A549 (cell line): ENCODE data around the gene RCBTB2. TPM values are rescaled to one million over a fixed set of nuclear protein-coding genes. Genes with fewer than 3 reads are reported as not detected.

Experiments
- ATAC-seq, 2 experiments: fragments of 200-7000 bp in 1 of 2; fragments of >200 bp in 1 of 2; cut with Nextera tagmentation in 1 of 2; cut with Tn5 transposase in 1 of 2; 3 replicates each; pipeline versions ENCODE4 v1.8.0 to v1.9.1; 2018 to 2020; ENCODE audit warnings: mild to moderate bottlenecking in 1 of 2, moderate library complexity in 1 of 2
- CTCF ChIA-PET: fragments of 300-600 bp; sonication (Branson Sonifier 250); formaldehyde crosslinking; extraction: SDS; loops from one replicate; lab custom pipeline; 2021; ENCODE audit warnings: antibody characterized with exemption, inconsistent platforms; lab: Yijun Ruan, JAX
- POLR2A ChIA-PET: fragments of 350-600 bp; formaldehyde crosslinking; extraction: SDS; loops from one replicate; lab custom pipeline; 2021; ENCODE audit warnings: antibody characterized with exemption, inconsistent platforms; lab: Yijun Ruan, JAX
- DNase-seq, 2 experiments: peaks; one replicate each; pipeline versions ENCODE4 v3.0.0 to v3.0.0-alpha.2; 2011 to 2016; ENCODE audit warnings: low read depth in 1 of 2, low spot score in 1 of 2
- FAIRE-seq: peaks from 2 replicates; lab custom pipeline; 2011; peaks lifted over from hg19 to GRCh38; lab: Jason Lieb, UNC
- H3K27ac ChIP-seq, 2 experiments: fragments of >200 bp; sonication (Bioruptor Twin); formaldehyde crosslinking; 3 replicates each; pipeline ENCODE4 v1.5.1; 2016 to 2017
- H3K4me1 ChIP-seq: fragments of >200 bp; sonication (Bioruptor Twin); formaldehyde crosslinking; 3 replicates; pipeline ENCODE4 v1.6.1; 2016
- H3K4me2 ChIP-seq: fragments of >200 bp; sonication (Bioruptor Twin); formaldehyde crosslinking; 3 replicates; pipeline ENCODE4 v1.6.1; 2016
- H3K4me3 ChIP-seq: fragments of >200 bp; sonication (Bioruptor Twin); formaldehyde crosslinking; 3 replicates; pipeline ENCODE4 v1.5.1; 2016
- H3K9me3 ChIP-seq: fragments of >200 bp; sonication (Bioruptor Twin); formaldehyde crosslinking; 3 replicates; pipeline ENCODE4 v1.6.1; 2016
- ATOH8 ChIP-seq: fragments of 250-450 bp; sonication (Bioruptor Pico); IDR thresholded peaks from 2 replicates; pipeline ENCODE4 v1.5.0; 2020; ENCODE audit warnings: low read depth, mild to moderate bottlenecking, moderate library complexity
- BCL3 ChIP-seq: fragments of >200 bp; sonication (Bioruptor Twin); formaldehyde crosslinking; IDR thresholded peaks from 3 replicates; pipeline ENCODE4 v1.6.1; 2016
- CBX8 ChIP-seq: fragments of 200-600 bp; sonication (generic); IDR thresholded peaks from 2 replicates; pipeline ENCODE4 v1.6.1; 2016
- CEBPB ChIP-seq, 2 experiments: fragments of >200 bp in 1 of 2; sonication (Bioruptor Twin) in 1 of 2; formaldehyde crosslinking in 1 of 2; IDR thresholded peaks; 2 replicates each; pipeline ENCODE4 v1.6.1; 2012 to 2016
- CHD2 ChIP-seq: fragments of 150-350 bp; IDR thresholded peaks from 2 replicates; pipeline ENCODE4 v1.6.1; 2014; ENCODE audit warnings: low read length; ENCODE audit not compliant: partially characterized antibody
- CHD4 ChIP-seq: fragments of 200-600 bp; sonication (generic); IDR thresholded peaks from 2 replicates; pipeline ENCODE4 v1.6.1; 2016; ENCODE audit warnings: antibody characterized with exemption, mild to moderate bottlenecking, borderline replicate concordance
- EHMT2 ChIP-seq: fragments of 200-600 bp; sonication (generic); IDR thresholded peaks from 2 replicates; pipeline ENCODE4 v1.6.1; 2016; ENCODE audit warnings: antibody characterized with exemption, low read depth, mild to moderate bottlenecking, moderate library complexity
- ESRRA ChIP-seq: fragments of 150-350 bp; IDR thresholded peaks from 2 replicates; pipeline ENCODE4 v1.6.1; 2014; ENCODE audit warnings: mild to moderate bottlenecking, low read length, borderline replicate concordance
- HMGXB4 ChIP-seq: fragments of 250-450 bp; sonication (Bioruptor Pico); IDR thresholded peaks from 2 replicates; pipeline ENCODE4 v1.5.0; 2021; ENCODE audit warnings: mild to moderate bottlenecking, moderate library complexity, borderline replicate concordance
- HOXB5 ChIP-seq: fragments of 250-450 bp; sonication (Bioruptor Pico); IDR thresholded peaks from 2 replicates; pipeline ENCODE4 v1.5.0; 2020; ENCODE audit warnings: mild to moderate bottlenecking, moderate library complexity
- KDM1A ChIP-seq: fragments of 200-600 bp; sonication (generic); IDR thresholded peaks from 2 replicates; pipeline ENCODE4 v1.6.1; 2016; ENCODE audit warnings: low read depth, mild to moderate bottlenecking
- MYC ChIP-seq: IDR thresholded peaks from 2 replicates; pipeline ENCODE4 v1.6.1; 2012; ENCODE audit warnings: mild to moderate bottlenecking, inconsistent platforms, low read length, improper control_type of control experiment, borderline replicate concordance
- NFE2L2 ChIP-seq: fragments of 150-350 bp; conservative IDR thresholded peaks from 2 replicates; pipeline ENCODE4 v1.6.1; 2014; ENCODE audit warnings: low read length
- NR3C1 ChIP-seq: fragments of >200 bp; sonication (Bioruptor Twin); formaldehyde crosslinking; IDR thresholded peaks from 3 replicates; pipeline ENCODE4 v1.6.1; 2017
- PHF8 ChIP-seq: fragments of 200-600 bp; sonication (generic); IDR thresholded peaks from 2 replicates; pipeline ENCODE4 v1.6.1; 2016; ENCODE audit warnings: low read depth, mild to moderate bottlenecking, antibody characterized with exemption, moderate library complexity, borderline replicate concordance
- POLR2A ChIP-seq: IDR thresholded peaks from 2 replicates; pipeline ENCODE4 v1.6.1; 2012; ENCODE audit warnings: mild to moderate bottlenecking, low read length
- POLR2AphosphoS2 ChIP-seq: conservative IDR thresholded peaks from 2 replicates; pipeline ENCODE4 v1.6.1; 2012; ENCODE audit warnings: low read length, improper control_type of control experiment, inconsistent platforms
- RCOR1 ChIP-seq: fragments of 150-350 bp; IDR thresholded peaks from 2 replicates; pipeline ENCODE4 v1.6.1; 2014; ENCODE audit warnings: antibody characterized with exemption, low read length, low read depth
- REST ChIP-seq: fragments of 200-600 bp; sonication (generic); IDR thresholded peaks from 2 replicates; pipeline ENCODE4 v1.6.1; 2016; ENCODE audit warnings: antibody characterized with exemption, mild to moderate bottlenecking, moderate library complexity
- SMC3 ChIP-seq: fragments of >200 bp; sonication (Bioruptor Twin); formaldehyde crosslinking; IDR thresholded peaks from 3 replicates; pipeline ENCODE4 v1.6.1; 2018; ENCODE audit warnings: inconsistent platforms
- USF2 ChIP-seq: fragments of 450-650 bp; IDR thresholded peaks from 2 replicates; pipeline ENCODE4 v1.6.1; 2014; ENCODE audit warnings: antibody characterized with exemption
- ZC3H11A ChIP-seq: fragments of 450-650 bp; IDR thresholded peaks from 2 replicates; pipeline ENCODE4 v1.6.1; 2014; ENCODE audit warnings: antibody characterized with exemption, mild to moderate bottlenecking
- ZNF302 ChIP-seq: fragments of 250-450 bp; sonication (Bioruptor Pico); IDR thresholded peaks from 2 replicates; pipeline ENCODE4 v1.9.0; 2021; ENCODE audit warnings: inconsistent platforms, mild to moderate bottlenecking, moderate library complexity
- WGBS: methylation state at CpG from one replicate; pipeline ENCODE4 v1.1.6; 2017; ENCODE audit errors: missing lambda C conversion rate; 5-methylcytosine and 5-hydroxymethylcytosine counted together
- polyA plus RNA-seq, 4 experiments: library from polyadenylated mRNA; depleted of rRNA in 3 of 4; stranded (reverse); fragments of >200 nt; fragmentation: RNase III in 1 of 4; extraction: RNeasy Plus Mini Kit Qiagen cat#74134 plus additional on column Dnase treatment in 1 of 4; gene quantifications; 2 replicates in 3 of 4; 3 replicates in 1 of 4; pipeline ENCODE4 v1.2.3, GENCODE V29; 2011 to 2017

RCBTB2 gene
- polyA plus RNA-seq, 2 of the 4 experiments (the other 2 are of a cell fraction) = 1.1 to 2.0 TPM

- POLR2A ChIA-PET = no interaction called here
- ATAC-seq = no peak
- H3K9me3 ChIP-seq = no peaks in the 10 kb centered on the region
- TF ChIP-seq NR3C1 (no peak), CHD2 (no peak), EHMT2 (no peak), NFE2L2 (no peak), PHF8 (no peak), USF2 (no peak), CBX8 (no peak), CHD4 (no peak), HOXB5 (no peak), ESRRA (no peak), POLR2A (no peak), ZC3H11A (no peak), CEBPB (IDR thresholded peaks at IDR 0.05) (no peak), ATOH8 (CRISPR knock-in tag) (no peak), SMC3 (no peak), POLR2AphosphoS2 (no peak), REST (no peak), BCL3 (no peak), RCOR1 (no peak)
- TF ChIP-seq, all 56 proteins: peak for 0
- WGBS = 63% methylated on average over 7 of the region's 7 CpGs
- H3K27ac ChIP-seq = no peak overlapping the region
- no peak overlapping the region for H3K4me2 ChIP-seq
- CTCF ChIA-PET = no interaction called here
- 0 out of 3 replicates have a peak, but pooled peaks cover 7% of the 10 kb centered on the region for H3K4me1 ChIP-seq
- DNase-seq (no peak), FAIRE-seq (no peak)
- H3K4me3 ChIP-seq = no peak overlapping the region
Observed at GRCh38 chr13:48496271-48497161, 36.4 kb downstream of the RCBTB2 start.

GRCh38 chr13:48494874-48495273 is 38.0 kb downstream of the RCBTB2 start:
- POLR2A ChIA-PET = no interaction called here
- FAIRE-seq (no peak), DNase-seq (no peak), ATAC-seq (no peak)
- no peaks in the 10 kb centered on the region for H3K9me3 ChIP-seq
- no peak overlapping the region for H3K4me2 ChIP-seq
- 58% methylated on average over 1 of the region's 1 CpG for WGBS
- no peak overlapping the region for H3K4me3 ChIP-seq
- no peak overlapping the region for H3K27ac ChIP-seq
- CTCF ChIA-PET = interaction anchor here (0.6 kb wide), 1 partner anchor 608 kb away, joined by 3 read pairs; no protein-coding TSS in a partner anchor
- H3K4me1 ChIP-seq = no peaks in the 10 kb centered on the region
- no peak for TF ChIP-seq REST
- no peak for TF ChIP-seq ATOH8 (CRISPR knock-in tag)
- TF ChIP-seq MYC = no peak
- TF ChIP-seq SMC3 = no peak
- TF ChIP-seq KDM1A = no peak
- TF ChIP-seq HMGXB4 (CRISPR knock-in tag) = no peak
- no peak for TF ChIP-seq ZNF302
